PC-3 (cell line): ENCODE results near the gene ADGRG6.

Source experiments
- CTCF ChIP-seq: fragments of 300-600 bp; sonication (generic); conservative IDR thresholded peaks from 2 replicates; pipeline ENCODE4 v1.5.1; 2017; ENCODE audit warnings: antibody characterized with exemption, low read depth, mild to moderate bottlenecking, low read length
- EZH2 ChIP-seq: fragments of 300-600 bp; sonication (generic); IDR thresholded peaks from one replicate; pipeline ENCODE4 v1.6.1; 2017; ENCODE audit warnings: antibody characterized with exemption, mild to moderate bottlenecking, low read length; ENCODE audit not compliant: unreplicated experiment
- EZH2phosphoT487 ChIP-seq: fragments of 300-600 bp; sonication (generic); IDR thresholded peaks from 2 replicates; pipeline ENCODE4 v1.6.1; 2018; ENCODE audit warnings: mild to moderate bottlenecking, antibody characterized with exemption, low read length, borderline replicate concordance

GRCh38 chr6:142275236-142276006, 26.4 kb upstream of the ADGRG6 start:
- TF ChIP-seq CTCF = no peak
- TF ChIP-seq EZH2 = no peak
- no peak for TF ChIP-seq EZH2phosphoT487
